HG03108 (cell line): Measurements from ENCODE around the gene SERPINB13.
"Not testable (repeated sequence)": the region's sequence is repeated elsewhere in the genome, so short reads cannot be mapped to it uniquely, and the experiment has no call there.

Experiments
- ATAC-seq: cut with Tn5 transposase; IDR thresholded peaks from one replicate; pipeline ENCODE4 v1.9.1; 2021; ENCODE audit warnings: moderate library complexity; ENCODE audit not compliant: unreplicated experiment

The SERPINB13 gene

DNA sequence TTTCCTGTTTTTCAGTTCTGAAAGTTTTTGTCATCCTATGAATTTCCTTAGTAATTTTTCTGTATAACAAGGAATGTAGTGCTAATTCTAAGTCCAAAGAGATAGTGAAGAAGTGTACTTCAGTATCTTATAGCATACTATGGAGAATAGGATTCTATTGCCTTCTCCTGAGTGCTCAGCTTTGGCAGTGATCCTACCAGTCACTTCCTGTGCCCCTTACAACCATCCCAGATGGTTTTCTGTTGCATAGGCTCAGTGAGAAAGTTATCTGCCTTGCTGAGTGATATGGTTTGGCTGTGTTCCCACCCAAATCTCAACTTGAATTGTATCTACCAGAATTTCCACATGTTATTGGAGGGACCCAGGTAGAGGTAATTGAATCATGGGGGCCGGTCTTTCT, 57.6 kb downstream of the SERPINB13 start:
- ATAC-seq = not testable (repeated sequence)

- no peak for ATAC-seq
Observed at GRCh38 chr18:63646936-63647335, 59.8 kb downstream of the SERPINB13 start.

GRCh38 chr18:63648241-63648640, 61.1 kb downstream of the SERPINB13 start:
- ATAC-seq = no peak
